ENCODE results near the gene NUFIP1.
"Not testable (repeated sequence)": the region's sequence is repeated elsewhere in the genome, so short reads cannot be mapped to it uniquely, and the experiment has no call there.

NUFIP1 gene

DNA sequence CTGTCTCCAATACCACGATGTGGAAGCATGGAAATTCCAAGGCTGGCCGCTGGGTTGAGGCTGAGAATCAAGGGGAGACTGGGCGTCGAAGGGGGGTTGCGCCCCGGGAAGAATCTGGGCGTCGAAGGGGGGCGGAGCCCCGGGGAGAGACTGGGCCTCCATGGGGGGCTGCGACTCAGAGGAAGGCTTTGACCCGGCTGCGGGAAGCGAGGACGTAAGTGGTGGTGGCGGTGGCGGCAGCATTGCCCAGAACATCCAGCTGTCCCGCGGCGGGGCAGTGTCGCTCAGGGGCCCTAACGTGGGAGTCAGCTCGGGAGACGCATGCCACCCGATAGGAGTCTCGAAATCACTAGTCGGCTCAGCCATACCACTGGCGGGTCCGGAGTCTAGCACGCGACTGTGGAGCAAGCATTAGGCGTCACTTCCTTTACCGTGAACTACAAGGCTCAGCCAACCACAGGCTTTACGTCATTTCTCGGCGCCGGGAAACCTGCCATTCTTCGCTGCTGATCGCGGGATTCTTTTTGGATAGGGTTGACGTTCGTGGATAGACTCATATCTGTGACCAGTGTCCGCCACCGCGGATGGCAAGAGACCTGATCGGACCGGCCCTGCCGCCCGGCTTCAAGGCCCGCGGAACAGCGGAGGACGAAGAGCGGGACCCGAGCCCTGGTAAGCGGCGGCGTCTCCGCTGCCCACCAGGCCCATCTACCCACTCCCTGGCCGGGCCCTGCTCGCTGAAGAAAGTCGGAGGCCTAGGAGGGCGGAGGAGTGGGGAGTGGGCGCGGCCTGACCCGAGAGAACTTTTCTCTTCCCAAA, at the start of gene NUFIP1, which contains the start of gene GPALPP1:
Gene NUFIP1, minus strand, starts transcription at position 401 of the 819 bp plus-strand sequence. Its CDS starts 35 bp downstream, at position 366.
Gene GPALPP1, plus strand, starts transcription at position 468 of the 819 bp plus-strand sequence. Its CDS starts 117 bp downstream, at position 585.
- DNase-seq: peak; percentile 18

DNA sequence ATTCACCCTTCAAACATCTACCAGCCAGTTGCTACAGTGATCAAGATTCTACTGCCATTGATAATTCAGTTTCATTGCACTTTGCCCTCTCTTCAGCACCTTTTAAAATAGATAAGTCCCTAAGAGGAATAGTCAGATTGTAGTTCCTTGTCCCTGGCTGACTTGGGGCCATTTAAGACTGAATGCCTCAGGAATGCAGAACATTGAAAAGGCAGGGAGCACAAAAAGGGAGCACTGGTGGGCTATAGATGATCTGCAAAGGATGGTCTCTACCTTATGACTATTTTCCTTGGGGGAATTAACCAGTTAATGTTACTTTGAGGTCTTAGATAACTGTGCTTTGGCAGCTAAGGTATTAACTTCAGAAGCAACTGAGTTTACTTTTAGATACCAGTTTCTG, 46.9 kb upstream of the NUFIP1 start:
- no peak for DNase-seq

DNA sequence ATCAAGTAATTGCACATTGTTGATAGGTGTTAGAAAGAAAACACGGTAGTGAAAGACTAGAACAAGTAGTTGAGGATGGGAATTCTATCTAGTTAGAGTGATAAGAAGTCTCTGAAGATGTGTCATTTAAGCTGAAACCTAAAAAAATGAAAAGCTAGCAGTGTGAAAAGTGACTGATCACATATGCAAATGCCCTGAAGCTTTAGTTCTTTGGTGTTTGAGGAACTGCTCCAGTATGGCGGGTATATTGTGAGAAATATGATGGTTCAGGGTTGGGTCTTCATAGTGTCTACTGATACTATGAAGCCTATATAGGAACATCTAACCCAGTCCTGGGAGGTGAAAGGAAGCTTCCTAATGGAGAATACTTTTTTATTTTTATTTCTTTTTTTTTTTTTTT, 45.1 kb upstream of the NUFIP1 start:
- no peak for DNase-seq

DNA sequence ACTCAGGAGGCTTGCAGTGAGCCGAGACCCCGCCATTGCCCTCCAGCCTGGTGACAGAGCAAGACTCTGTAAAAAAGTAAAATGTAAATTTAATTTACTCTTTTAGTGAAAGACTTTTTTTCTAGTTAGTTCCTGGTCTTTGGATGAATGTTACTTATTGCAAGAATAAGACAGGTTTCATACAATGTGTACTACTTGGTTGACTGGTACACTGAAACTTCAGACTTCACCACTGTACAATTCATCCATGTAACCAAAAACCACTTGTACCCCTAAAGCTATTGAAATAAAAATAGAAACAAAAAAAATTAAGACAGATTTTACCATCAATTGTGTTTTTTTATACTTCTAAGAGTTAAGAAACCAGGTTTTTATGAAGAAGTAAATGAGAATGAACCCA, 35.6 kb upstream of the NUFIP1 start:
- DNase-seq: no peak

DNA sequence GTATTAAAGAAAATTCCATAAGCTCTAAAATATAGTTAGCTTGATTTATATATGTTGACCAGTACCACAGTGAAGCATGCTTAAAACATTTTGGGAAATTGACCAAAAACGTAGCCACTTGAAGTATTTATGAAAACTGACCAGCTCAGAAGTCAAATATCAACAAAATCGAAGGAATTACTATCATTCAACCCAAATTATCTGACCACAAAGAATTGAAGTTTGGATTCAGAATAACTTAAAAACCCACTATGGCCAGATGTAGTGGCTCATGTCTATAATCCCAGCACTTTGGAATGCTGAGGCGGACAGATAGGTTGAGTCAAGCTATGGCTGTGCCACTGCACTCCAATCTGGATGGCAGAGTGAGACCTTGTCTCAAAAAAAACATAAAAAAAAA, 32.0 kb upstream of the NUFIP1 start:
- no peak for DNase-seq

DNA sequence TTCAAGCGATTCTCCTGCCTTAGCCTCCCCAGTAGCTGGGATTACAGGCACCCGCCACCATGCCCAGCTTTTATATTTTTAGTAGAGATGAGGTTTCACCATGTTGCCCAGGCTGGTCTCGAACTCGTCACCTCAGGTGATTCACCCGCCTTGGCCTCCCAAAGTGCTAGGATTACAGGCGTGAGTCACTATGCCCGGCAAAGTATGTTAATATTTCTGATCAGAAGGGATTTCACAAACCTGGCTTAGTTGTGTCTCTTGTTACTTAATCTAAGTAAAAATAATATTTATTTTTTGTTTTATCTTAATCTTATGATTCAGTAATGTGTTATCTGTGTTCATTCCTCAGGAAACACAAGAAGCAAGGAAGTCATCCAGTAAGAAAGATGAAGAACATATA, 30.7 kb upstream of the NUFIP1 start:
- DNase-seq: not testable (repeated sequence)

DNA sequence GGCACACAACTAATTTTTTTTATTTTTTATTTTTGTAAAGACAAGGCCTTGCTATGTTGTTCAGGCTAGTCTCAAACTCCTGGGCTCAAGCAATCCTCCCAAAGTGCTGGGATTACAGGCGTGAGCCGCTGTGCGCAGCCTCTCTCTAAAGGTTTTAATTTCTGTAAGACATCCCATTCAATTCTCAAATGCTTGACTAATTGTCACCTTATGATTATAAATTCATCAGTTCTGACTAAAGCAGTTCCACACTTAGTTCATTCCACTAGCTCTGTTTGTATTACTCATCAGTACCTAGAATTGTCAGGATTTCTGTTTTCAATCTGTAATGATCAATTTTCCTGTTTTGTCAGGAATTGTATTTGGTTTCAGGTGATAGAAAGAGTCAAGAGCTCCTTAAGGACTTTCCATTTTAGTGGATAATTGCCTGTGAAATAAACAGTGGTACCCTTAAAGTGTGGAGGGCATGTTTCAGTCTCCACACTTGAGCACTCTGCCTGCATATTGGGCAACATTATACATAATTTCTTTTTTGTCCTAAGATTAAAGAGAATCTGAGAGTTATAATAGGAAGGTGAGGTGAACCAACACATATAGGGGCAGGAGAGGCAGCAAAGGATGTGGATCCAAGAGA, 27.6 kb upstream of the NUFIP1 start:
- no peak for DNase-seq

DNA sequence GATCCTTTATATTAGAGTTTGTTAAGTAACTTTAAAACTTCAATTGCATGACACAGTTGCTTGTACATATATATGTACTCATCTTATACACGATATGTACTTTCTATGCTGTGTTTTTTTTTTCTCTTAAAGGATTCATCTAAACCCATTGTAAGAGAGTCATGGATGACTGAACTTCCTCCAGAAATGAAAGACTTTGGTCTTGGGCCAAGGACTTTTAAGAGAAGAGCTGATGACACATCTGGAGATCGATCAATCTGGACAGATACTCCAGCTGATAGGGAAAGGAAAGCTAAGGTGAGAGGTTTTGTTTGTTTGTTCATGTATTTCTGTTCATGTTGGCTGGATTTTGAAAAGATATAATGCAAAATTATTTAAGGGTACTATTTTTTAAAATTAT, 26.0 kb upstream of the NUFIP1 start:
- DNase-seq: no peak

DNA sequence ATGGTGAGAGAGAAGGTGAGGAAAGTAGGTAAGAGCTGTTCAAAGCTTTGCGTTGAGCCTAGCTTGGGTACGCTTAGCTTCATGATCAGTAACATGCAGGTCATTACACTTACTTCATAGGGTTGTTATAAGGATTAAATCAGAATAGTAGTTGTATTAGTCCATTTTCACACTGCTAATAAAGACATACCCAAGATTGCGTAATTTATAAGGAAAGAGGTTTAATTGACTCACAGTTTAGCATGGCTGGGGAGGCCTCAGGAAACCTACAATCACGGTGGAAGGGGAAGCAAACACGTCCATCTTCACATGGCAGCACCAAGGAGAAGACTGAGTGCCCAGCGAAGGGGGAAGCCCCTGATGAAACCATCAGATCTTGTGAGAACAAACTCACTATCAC, 21.9 kb upstream of the NUFIP1 start:
- DNase-seq: no peak

DNA sequence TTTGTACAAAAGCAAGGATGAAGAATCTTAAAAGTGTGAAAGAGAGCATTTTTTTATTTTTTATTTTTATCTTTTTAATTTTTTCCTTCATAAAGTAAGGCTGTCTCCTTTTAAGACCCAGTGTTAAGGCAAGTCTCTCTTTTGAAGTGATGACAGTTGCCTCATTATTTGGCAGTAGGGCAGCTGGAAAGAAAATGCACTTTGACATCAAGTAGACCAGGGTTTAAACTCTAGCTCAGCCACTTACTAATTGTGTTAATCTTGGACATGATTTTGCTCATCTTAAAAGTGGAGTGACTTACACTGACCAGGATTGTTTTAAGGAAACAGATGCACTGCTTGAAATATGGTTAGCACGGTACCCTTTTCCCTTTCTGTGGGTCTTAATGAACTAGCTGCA, 18.6 kb upstream of the NUFIP1 start:
- DNase-seq: no peak

DNA sequence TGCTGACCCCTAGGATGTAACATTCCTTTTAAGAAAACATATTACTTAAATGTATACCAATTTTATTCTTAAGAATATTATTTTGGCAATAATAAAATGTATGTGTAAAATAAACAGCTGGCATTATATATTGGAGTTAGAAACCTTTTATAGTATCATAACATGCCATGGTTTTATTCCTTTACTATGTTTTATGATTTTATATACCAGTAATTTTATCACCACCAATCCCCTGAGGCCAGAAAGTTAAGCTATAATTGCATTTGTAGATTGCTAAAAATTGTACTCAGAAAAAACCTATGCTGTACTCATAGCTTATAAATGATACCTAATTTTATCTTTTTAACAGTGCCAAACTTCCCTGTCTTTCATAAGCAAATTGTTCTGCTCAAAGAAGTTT, 18.0 kb upstream of the NUFIP1 start:
- DNase-seq: no peak

DNA sequence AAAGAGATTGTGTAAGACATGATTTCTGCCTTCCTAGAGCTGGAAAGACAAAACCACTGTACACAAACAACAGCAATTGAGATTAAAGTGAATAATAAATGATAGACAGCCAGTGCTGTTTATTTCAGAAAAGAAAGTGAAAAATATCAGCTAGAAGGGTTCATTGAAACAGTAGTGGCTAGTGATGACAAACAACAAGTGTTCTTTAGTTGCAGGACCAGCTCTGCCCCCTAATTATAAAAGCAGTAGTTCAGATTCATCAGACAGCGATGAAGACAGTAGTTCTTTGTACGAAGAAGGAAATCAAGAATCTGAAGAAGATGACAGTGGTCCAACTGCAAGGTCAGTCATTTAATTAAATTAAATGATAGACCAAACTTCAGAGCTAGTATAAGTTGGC, 14.8 kb upstream of the NUFIP1 start:
- no peak for DNase-seq

DNA sequence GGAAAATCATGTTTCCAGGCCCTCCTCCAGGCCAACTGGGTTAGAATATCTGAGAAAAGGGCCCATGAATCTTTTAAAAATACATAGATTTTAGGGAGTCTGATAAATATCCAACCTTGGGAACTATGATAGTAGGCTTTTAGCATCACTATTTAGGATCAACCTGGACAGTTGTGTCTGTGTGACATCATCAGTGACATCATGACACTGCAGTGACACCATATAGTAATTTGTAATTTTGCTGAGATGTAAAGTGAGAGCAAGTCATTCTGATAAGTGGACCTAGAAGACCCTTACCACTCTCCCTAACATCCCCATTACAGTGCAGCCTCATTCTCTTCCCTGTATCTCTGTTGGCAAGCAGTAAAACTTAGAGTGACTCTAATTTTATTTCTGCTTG, 14.1 kb upstream of the NUFIP1 start:
- no peak for DNase-seq

DNA sequence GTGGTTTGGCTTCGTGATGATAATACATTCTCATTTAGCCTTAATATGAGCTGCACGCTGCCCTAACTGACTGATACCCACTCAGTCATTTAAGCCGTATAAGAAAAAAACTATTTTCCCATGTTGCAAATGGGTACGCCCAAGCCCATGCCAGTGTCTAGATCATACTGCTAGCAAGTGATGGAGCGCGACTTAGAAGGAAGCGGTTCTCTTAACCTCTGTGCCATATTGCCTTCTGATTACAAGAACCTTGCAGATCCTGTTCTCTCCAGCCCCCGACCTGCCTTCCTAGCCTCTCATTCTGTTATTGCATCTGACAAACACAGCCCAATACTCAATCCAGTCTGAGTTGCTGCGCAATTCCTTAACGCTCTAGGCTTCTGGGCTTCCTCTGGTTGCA, 670 bp upstream of the NUFIP1 start:
- DNase-seq: no peak

DNA sequence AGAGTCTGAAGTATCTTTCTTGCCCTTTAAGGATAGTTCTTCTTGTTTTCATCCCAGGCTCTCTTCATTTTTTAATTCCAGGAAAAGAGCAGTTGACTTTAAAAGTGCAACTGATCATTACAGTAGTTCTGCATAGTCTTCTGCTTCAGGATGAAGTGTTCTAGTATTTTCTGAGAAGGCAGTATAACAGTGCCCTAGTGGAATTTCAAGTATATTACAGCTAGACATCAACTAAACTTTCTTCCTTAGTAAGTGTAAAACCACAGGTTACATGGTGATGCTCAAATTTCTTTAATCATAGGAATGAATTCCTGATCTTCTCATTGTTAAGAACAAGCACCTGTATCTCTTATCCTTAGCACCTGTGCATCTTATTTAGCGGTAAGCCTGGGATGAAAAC, 10.9 kb downstream of the NUFIP1 start:
- DNase-seq: no peak

DNA sequence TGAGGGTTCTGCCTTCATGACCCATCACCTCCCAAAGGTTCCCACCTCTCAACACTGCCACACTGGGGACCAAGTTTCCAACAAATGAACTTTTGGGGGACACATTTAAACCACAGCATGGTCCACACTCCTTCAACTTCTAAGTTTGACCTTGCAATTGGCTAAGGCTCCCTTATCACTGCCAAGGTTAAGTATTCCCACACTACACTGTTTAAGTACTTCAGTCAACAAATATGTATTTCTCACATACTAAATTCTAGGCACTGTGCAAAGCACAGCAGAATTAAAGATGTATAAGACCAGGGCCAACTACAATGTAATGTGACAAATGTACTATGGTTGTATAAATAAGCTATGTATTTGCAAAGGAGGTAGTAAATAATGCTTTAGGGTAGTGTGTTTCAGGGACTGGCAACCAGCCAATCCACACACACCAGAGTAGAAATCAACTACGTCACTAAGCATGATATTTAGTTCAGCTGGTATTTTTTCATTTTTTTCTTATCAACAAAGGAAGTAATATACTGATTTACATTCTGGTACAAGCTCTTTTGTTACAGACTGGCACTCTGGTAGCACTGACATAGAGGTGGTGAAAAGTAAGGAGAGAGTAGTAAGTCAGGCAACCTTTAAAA, 12.2 kb downstream of the NUFIP1 start:
- DNase-seq: no peak

DNA sequence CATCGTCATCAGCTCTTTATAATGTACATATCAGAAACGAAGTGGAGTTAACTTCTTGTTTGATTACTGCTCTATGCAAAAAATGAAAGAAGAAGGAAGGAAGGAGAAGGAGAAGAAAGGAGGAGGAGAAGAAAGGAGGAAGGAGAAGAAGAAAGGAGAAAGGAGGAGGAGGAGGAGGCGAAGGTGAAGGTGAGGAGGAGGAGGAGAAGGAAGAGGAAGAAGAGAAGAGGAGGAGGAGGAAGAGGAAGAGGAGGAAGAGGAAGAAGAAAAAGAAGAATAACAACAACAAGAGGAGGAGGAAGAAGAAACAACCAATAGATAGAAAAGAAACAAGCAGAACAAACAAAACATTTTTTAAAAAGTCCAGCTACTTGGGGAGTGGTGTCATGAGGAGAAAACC, 13.1 kb downstream of the NUFIP1 start:
- no peak for DNase-seq

DNA sequence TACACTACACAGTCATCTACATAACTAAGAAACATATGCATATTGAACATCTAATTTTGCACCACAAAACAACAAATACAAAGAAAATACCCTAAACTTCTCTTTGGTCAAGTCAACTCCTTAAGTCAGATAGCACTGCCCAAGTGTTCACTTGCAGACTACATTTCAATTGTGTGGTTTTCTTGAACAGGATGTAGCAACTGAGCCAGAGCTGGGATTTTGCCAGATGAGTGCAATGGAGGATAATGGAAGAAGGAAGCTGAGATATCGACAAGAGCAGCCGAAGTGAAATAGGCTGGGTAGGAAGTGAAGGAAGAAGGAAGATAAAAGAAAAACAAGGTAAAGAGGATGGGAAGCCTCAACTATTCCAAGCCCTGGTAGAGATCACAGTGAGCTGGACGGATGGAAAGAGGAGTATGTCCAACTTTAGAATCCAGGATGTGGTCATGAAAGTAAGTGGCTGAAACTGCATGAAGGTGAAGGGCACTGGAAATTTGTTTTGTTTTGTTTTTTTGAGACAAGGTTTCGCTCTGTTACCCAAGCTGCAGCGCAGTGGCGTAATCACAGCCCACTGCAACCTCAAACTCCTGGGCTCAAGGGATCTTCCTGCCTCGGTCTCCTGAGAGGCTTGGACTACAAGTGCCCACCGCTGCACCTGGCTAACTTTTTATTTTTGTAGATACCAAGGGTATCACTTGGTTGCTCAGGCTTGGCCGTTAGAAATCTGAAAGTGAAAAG, 15.0 kb downstream of the NUFIP1 start:
- no peak for DNase-seq

DNA sequence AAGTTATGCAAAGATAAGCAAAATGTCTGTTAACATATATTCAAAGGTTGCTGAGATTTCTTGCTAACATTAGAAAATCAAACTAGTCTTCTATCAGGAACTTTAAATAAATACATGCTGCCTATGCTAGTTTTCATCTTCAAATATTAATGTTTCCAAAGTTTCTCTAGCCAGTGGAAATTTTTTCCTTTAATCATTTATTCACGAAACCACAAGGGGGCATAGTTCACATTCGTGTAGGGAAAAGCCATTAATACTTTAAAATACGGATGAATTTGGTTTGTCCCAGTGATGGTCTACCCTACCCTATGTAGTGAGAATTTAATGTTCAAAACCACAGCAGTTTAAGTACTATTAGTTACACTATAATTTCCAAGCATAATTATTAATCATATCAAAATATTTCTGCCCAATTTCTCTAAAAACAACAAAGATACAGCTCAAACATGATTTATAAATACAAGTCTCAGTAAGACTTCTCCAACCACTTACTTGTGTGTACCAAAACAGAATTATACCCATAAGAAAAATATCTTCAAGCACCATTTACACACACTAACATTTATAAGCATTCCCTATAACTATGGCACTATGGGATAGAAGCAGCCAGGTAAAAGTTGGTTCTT, 16.2 kb downstream of the NUFIP1 start:
- DNase-seq: no peak

DNA sequence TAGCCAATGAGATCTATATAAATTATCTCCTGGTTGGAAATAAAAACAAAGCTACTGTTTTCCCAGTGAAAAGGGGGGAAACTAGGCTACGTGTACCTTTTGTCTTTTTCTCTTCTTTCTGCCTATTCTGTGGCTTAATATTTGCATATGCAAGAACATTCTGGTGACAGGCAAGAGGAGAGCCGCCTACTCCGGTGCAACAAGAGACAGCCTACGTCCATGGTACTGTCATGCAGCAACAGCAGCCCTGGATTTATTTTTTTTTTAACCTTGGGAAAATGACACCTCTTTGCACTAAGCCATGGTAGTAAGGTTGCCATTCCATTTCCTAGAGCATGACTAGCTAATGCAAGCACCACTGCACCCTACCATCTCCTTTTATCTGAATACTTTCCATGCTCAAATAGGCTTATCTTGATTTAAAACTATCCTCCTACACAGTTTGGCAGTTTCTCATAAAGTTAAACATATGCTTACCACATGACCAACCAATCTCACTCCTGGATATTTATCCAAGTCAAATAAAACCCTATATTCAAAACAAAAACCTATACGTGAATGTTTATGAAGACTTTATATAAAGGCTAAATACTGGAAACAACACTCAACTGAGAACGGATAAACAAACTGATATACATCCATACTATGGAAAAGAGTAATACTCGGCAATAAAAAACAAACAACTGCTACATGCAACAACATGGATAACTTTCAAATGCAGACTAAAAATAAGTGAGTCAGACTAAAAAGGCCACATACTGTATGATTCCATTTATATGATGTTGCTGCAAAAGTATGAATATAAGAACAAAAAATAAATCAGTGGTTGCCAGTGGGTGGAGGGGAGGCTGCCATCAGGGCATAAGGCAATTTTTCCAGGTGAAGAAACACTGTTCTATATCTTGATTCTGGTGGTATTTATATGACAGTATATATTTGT, 17.3 kb downstream of the NUFIP1 start:
- DNase-seq: no peak
